Right lobe of liver (tissue), 4 donors: ENCODE results near the gene EPB41L4A.

Source experiments
- CTCF ChIP-seq, 4 donors: fragments of 200-600 bp in 3 of 4; fragments of 450-650 bp in 1 of 4; IDR thresholded peaks; one replicate each; pipeline versions ENCODE4 v1.5.1 to v1.8.0; 2016 to 2022; ENCODE audit warnings: antibody characterized with exemption in 4 of 4, mild to moderate bottlenecking in 2 of 4
- POLR2A ChIP-seq: fragments of 450-650 bp; IDR thresholded peaks from one replicate; pipeline ENCODE4 v1.6.1; 2017; ENCODE audit warnings: antibody characterized with exemption, mild to moderate bottlenecking
- donor health status: DM: no; HTN: no; CAD: no.
- donor health status: DM: no; HTN: no; CAD: no.
- donor health status: DM: no; HTN: yes; CAD: no.

GRCh38 chr5:112238473-112238872 is 180.6 kb downstream of the EPB41L4A start:
- TF ChIP-seq CTCF (IDR thresholded peaks at IDR 0.05) (peak in 1 of 4 donors; percentile 14), POLR2A (no peak)
